Thyroid gland (tissue), 4 donors: ENCODE results near the gene RAB20. TPM values are rescaled to one million over a fixed set of nuclear protein-coding genes. Genes with fewer than 3 reads are reported as not detected.
"Not testable (repeated sequence)": the region's sequence is repeated elsewhere in the genome, so short reads cannot be mapped to it uniquely, and the experiment has no call there.

Source experiments
- DNase-seq, 2 donors: peaks; one replicate each; pipeline ENCODE4 v3.0.0-alpha.2; 2019
- H3K27ac ChIP-seq, 3 donors: fragments of 200-600 bp; sonication (generic); 1 replicate in 2 of 3; 2 replicates in 1 of 3; pipeline ENCODE4 v1.5.1; 2016 to 2019; ENCODE audit warnings: mild to moderate bottlenecking in 1 of 3, moderate library complexity in 1 of 3
- H3K27me3 ChIP-seq: fragments of 200-600 bp; sonication (generic); one replicate; pipeline ENCODE4 v1.5.1; 2019
- H3K36me3 ChIP-seq, 2 donors: fragments of 200-600 bp; sonication (generic); one replicate each; pipeline ENCODE4 v1.5.1; 2016 to 2019
- H3K4me1 ChIP-seq, 2 donors: fragments of 200-600 bp; sonication (generic); one replicate each; pipeline ENCODE4 v1.5.1; 2017 to 2019
- H3K4me3 ChIP-seq, 3 donors: fragments of 200-600 bp; sonication (generic); replicated peaks in 1 of 3; 1 replicate in 2 of 3; 2 replicates in 1 of 3; pipeline ENCODE4 v1.5.1; 2016; ENCODE audit warnings: mild to moderate bottlenecking in 1 of 3
- H3K9me3 ChIP-seq: fragments of 200-600 bp; sonication (generic); one replicate; pipeline ENCODE4 v1.5.1; 2017
- POLR2A ChIP-seq, 2 donors: fragments of 450-650 bp; IDR thresholded peaks; one replicate each; pipeline ENCODE4 v1.6.1; 2017; ENCODE audit warnings: antibody characterized with exemption in 2 of 2, mild to moderate bottlenecking in 2 of 2, moderate library complexity in 1 of 2
- WGBS, 2 donors: methylation state at CpG; one replicate each; pipeline ENCODE4 v1.1.5; 2017; 5-methylcytosine and 5-hydroxymethylcytosine counted together
- intact Hi-C: fragments of 100-400 bp; cut with DNase I; formaldehyde crosslinking; loops from one replicate; pipeline ENCODE4 v1.15.1; 2023
- total RNA-seq, 4 donors: library from RNA; depleted of rRNA; stranded (reverse); fragments of >200 nt; gene quantifications; one replicate each; pipeline ENCODE4 v1.2.3, GENCODE V29; 2016
- TF ChIP-seq, protein P1 (sequence below), 6 experiments: fragments of 200-600 bp in 3 of 6; fragments of 450-650 bp in 3 of 6; sonication (generic) in 3 of 6; IDR thresholded peaks; one replicate each; pipeline ENCODE4 v1.5.1; 2016 to 2019; ENCODE audit warnings: antibody characterized with exemption in 6 of 6, mild to moderate bottlenecking in 2 of 6, inconsistent platforms in 1 of 6, moderate library complexity in 1 of 6

RAB20 gene
- total RNA-seq, 4 donors from 2014 or later = 21.0 to 60.5 (median 43.5) TPM

GRCh38 chr13:110533771-110534670, 27.5 kb downstream of the RAB20 start:
- Histone ChIP-seq H3K36me3 (no peaks in the 10 kb centered on the region), H3K27ac (no peak overlapping the region), H3K4me3 (no peak overlapping the region), H3K27me3 (no peaks in the 10 kb centered on the region), H3K9me3 (no peaks in the 10 kb centered on the region), H3K4me1 (peaks cover 39 to 43% of the 10 kb centered on the region in 2 donors)
- DNase-seq = no peak
- WGBS, 2 donors = 94 to 95% methylated on average over 12 to 14 of the region's 16 CpGs
- intact Hi-C loops = no loop called here
- TF ChIP-seq, protein P1, sequence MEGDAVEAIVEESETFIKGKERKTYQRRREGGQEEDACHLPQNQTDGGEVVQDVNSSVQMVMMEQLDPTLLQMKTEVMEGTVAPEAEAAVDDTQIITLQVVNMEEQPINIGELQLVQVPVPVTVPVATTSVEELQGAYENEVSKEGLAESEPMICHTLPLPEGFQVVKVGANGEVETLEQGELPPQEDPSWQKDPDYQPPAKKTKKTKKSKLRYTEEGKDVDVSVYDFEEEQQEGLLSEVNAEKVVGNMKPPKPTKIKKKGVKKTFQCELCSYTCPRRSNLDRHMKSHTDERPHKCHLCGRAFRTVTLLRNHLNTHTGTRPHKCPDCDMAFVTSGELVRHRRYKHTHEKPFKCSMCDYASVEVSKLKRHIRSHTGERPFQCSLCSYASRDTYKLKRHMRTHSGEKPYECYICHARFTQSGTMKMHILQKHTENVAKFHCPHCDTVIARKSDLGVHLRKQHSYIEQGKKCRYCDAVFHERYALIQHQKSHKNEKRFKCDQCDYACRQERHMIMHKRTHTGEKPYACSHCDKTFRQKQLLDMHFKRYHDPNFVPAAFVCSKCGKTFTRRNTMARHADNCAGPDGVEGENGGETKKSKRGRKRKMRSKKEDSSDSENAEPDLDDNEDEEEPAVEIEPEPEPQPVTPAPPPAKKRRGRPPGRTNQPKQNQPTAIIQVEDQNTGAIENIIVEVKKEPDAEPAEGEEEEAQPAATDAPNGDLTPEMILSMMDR (IDR thresholded peaks at IDR 0.05) = no peak
- TF ChIP-seq POLR2A (IDR thresholded peaks at IDR 0.05) = no peak

GRCh38 chr13:110532258-110532657, 29.3 kb downstream of the RAB20 start:
- DNase-seq, H3K27me3 ChIP-seq, H3K9me3 ChIP-seq, H3K4me3 ChIP-seq, intact Hi-C loops, H3K36me3 ChIP-seq: not testable (repeated sequence)
- Histone ChIP-seq H3K27ac (peak overlapping the region in 2 of 3 donors; percentile 20 to 60), H3K4me1 (peaks cover 38 to 47% of the 10 kb centered on the region in 2 donors)
- 59 to 63% methylated on average over 2 of the region's 2 CpGs for WGBS, 2 donors

DNA sequence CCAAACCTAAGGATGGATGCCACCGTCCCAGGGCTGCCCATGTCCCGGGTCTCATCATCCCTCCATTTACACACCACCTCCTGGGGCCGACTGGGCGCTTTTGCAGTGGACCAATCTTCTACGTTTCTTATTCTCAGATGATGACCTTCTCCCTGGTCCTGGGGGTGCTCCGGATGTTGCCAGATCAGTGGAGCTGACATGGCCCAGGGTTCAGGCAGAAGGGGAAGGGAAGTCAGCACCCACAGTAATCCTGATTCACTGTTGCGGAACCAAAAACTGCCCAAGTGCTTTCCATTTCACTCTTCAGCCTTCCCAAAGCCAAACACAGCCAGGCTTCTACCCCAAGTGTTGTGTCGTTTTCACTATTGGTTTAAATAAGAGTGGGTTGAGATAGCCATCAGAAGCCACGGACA, 29.8 kb downstream of the RAB20 start:
- intact Hi-C loops = no loop called here
- DNase-seq = peak; percentile 43 to 75
- 44 to 65% methylated on average over 9 of the region's 9 CpGs for WGBS, 2 donors
- Histone ChIP-seq H3K4me3 (no peak overlapping the region), H3K27ac (peak overlapping the region in 2 of 3 donors; percentile 20 to 60), H3K9me3 (no peaks in the 10 kb centered on the region), H3K4me1 (peaks cover 44 to 53% of the 10 kb centered on the region in 2 donors), H3K36me3 (no peaks in the 10 kb centered on the region), H3K27me3 (no peaks in the 10 kb centered on the region)
- TF ChIP-seq POLR2A (IDR thresholded peaks at IDR 0.05) = no peak

- H3K27me3 ChIP-seq = no peaks in the 10 kb centered on the region
Observed at GRCh38 chr13:110531100-110531499, 30.4 kb downstream of the RAB20 start.

GRCh38 chr13:110529522-110530311, 31.8 kb downstream of the RAB20 start:
- peaks cover 64 to 71% of the 10 kb centered on the region in 2 donors for H3K4me1 ChIP-seq
- no peak for DNase-seq
- intact Hi-C loops = loop anchor here (2.0 kb wide), 1 partner anchor 33 kb away; no protein-coding TSS in a partner anchor
- H3K9me3 ChIP-seq = no peaks in the 10 kb centered on the region
- TF ChIP-seq POLR2A (IDR thresholded peaks at IDR 0.05) = no peak
- TF ChIP-seq, protein P1 (IDR thresholded peaks at IDR 0.05) = no peak
- no peak overlapping the region for H3K4me3 ChIP-seq
- H3K36me3 ChIP-seq = no peaks in the 10 kb centered on the region
- H3K27ac ChIP-seq = peak overlapping the region in 1 of 3 donors; percentile 92
- H3K27me3 ChIP-seq = no peaks in the 10 kb centered on the region
- 90% methylated on average over 14 to 16 of the region's 23 CpGs for WGBS, 2 donors

More at GRCh38 chr13:110531100-110531499, 30.4 kb downstream of the RAB20 start:
- no peaks in the 10 kb centered on the region for H3K9me3 ChIP-seq
- intact Hi-C loops = no loop called here
- H3K27ac ChIP-seq = peak overlapping the region in 1 of 3 donors; percentile 60
- H3K4me1 ChIP-seq = peaks cover 50 to 59% of the 10 kb centered on the region in 2 donors
- TF ChIP-seq, protein P1 (IDR thresholded peaks at IDR 0.05) = no peak
- no peak for TF ChIP-seq POLR2A (IDR thresholded peaks at IDR 0.05)
- no peak overlapping the region for H3K4me3 ChIP-seq
- no peaks in the 10 kb centered on the region for H3K36me3 ChIP-seq
- DNase-seq = no peak
- 92 to 95% methylated on average over 6 to 7 of the region's 7 CpGs for WGBS, 2 donors
